ENCODE results near the gene CCL28.

Gene CCL28

DNA sequence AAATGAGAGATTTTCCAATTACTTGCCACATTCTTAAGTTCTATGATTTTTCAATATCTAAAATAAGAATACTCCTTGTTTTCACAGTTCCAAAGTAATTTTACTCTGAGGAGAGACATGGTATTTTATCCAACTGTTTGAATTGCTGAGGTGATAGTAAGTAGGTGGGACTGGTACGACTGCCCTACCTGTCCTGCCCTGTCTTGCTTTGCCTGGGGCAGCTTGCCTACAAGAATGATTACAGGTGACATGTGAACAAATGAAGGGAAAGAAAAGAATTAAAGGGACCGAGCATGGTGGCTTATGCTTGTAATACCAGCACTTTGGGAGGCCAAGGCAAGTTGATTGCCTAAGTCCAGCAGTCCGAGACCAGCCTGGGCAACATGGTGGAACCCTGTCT, 57.4 kb downstream of the CCL28 start:
- DNase-seq: no peak

DNA sequence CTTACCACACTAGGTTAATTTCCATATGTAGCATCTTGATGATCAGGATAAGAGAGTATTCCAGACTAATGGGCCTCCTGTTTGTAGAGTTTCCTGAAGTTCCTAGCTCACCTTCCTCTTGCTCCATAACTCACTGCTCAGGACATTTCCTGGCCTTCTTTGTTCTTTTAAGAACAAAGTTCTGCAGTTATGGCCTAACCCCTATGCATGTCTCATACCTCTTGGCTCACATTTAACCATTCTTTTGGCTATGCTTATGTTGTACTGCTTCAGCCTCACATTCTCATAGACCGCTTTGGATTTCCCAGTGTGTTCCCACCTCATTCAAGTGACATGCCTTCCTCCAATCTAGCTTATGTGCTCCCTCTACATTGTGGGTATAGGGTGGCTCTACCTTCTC, 58.5 kb downstream of the CCL28 start:
- no peak for DNase-seq

DNA sequence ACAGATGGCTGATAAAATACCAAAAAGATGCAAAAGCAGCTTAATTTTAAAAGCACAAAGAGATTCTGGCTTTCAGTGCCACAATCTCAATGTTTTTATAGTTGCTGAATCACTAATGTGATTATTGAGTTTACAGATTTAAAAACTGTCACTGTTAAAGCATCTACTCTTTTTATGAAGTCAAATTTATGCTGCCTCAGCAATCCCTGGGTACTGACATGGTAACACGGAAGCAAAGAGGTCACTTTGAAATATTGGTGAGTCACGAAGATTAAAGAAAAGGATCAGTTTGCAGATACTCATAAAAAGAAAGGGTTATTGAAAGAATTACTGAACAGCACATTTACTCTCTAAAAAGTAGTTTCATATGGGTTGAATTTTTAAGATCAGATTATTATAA, 59.3 kb downstream of the CCL28 start:
- DNase-seq: no peak

DNA sequence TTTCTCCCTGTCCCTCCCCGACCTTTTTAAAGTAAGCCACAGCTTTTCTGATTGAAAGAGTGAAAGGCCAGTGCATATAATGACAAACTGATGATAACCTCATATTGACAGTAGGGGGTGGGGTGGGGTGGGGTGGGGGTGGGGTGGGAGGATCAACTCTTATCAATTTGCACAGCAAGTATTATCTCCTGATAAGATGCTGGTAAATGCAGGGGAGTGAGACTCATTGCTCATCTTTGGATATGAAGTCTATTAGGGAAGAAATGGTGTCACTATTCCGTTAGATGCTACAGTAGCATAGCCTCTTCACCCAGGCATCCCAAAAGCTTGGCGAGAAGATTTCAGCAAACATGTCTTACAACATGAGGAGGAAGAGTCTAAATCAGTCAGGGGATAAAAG, 60.1 kb downstream of the CCL28 start:
- no peak for DNase-seq

DNA sequence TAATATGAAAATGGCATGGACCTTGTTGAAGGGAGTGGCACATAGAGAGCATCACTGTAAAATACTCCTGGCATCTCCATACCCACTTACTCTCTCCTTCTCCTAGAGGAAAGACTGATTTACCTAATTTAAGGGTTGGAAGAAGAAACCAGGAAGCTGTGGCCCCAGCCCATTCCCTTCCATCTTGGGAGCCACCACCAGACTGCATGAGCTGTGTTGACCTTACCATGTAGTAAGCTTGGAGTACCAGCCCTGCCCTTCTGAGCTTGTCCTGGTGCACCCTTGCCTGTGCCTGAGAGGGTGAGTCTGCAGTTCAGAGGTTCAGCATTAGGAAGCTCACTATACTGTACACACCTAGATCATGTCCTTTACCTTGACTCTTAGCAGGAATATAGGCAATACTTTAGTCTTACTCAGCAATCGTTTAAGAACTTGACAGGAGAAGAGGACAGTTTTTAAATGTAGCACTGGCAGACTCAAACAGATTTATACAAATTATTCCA, 63.3 kb downstream of the CCL28 start:
- no peak for DNase-seq

DNA sequence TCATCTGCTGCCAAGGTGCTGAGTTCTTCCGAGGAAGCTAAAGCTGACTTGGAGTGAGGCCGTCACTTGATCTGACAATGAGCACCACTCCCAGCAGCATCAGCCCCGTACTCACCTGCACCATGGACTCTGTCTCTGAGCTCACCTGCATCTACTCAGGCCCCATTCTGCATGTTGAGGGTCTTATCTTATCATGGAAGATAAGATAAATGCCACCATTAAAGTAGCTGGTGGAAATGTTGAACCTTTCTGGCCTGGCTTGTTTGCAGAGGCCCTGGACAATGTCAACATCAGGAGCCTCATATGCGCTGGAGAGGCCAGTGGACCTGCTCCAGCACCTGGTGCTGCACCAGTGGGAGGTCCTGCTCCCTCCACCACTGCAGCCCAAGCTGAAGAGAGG, 64.0 kb downstream of the CCL28 start:
- DNase-seq: no peak

DNA sequence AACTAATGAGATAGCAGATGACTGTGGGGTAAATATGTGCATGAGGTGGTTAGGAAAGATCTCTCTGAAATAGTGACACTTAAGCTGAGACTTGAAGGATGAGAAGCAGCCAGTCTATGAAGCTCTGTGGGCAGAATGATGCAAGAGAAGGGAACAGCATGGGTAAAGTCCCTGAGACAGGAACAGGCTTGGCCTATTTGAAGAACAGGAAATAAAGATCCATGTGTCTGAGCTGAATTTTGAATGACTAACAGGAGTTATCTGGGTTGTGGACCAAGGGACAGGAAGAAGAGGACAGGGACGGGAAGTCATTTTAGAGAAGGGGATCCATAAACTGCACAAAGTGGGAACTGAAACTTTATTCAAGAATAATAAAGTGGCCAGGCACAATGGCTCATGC, 73.3 kb downstream of the CCL28 start:
- DNase-seq: no peak

DNA sequence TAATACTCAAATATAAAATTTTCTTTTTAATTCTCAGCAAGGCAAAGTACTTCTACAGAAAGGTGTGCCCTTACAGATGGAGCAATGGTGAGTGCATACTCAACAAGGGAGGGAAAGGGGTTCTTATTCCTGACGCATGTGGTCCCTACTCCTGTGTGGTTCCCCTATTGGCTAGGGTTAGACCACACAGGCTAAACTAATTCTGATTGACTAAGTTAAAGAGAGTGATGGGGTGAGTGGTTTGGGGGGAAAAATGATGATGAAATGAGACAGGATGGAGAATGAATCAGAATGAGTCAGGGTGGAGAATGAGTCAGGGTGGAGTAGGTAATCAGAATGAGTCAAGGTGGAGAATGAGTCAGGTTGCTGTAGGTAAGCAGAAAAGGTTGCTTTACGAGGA, 76.0 kb downstream of the CCL28 start:
- no peak for DNase-seq

DNA sequence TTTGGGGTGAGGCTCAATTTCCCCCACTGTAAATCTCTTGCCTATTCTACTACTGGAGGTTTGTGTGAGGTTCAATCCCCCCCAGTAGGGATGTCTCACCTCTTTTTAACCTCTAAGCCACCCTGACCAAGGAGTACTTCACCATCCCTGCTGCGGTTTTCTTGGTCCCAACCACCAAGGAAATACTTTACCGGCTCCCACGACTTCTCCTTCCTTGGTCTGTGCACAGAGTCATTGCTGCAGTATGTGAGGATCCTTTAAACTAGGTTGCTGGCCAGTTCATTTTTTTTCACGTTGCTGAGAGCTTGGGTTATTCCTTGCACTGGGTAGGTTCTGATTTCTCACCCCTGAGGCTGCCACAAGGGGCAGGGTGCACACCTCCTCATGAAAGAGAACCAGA, 76.5 kb downstream of the CCL28 start:
- DNase-seq: no peak

DNA sequence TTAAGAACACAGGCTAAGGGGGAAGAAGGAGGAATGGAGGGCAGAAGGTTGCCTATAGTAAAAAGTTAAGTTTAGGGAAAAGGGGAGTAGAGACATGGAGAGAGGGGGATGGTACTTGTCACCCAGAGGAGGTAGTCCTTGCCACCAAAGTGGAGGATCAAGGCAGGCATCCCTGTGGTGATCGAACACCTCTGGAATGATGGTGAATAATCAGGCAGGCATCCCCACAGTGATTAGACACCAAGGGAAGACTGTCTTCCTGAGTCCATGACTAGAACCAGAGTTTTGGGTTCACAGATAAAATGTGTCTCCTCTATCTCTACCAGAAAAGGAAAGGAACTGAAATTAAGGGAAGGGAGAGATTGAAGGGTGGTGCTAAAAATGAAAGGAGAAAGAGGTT, 79.8 kb downstream of the CCL28 start:
- DNase-seq: no peak
